HEK293 (cell line): ENCODE data around the gene COASY.

Source experiments
- CTCF ChIA-PET: fragments of 350-600 bp; formaldehyde crosslinking; extraction: SDS; loops from one replicate; lab custom pipeline; 2021; ENCODE audit warnings: antibody characterized with exemption; lab: Yijun Ruan, JAX
- POLR2A ChIA-PET: fragments of 300-600 bp; formaldehyde crosslinking; extraction: SDS; loops from one replicate; lab custom pipeline; 2020; ENCODE audit warnings: antibody characterized with exemption, inconsistent platforms; lab: Yijun Ruan, JAX
- H3K27ac ChIP-seq: fragments of 200-500 bp; sonication (Bioruptor generic); 2 replicates; pipeline ENCODE4 v1.5.1; 2014; ENCODE audit warnings: low read depth, low read length, control low read depth, inconsistent platforms; ENCODE audit errors: extremely low read depth
- H3K36me3 ChIP-seq, 2 experiments: fragments of 200-500 bp in 1 of 2; sonication (Bioruptor generic) in 1 of 2; 1 replicate in 1 of 2; 2 replicates in 1 of 2; pipeline ENCODE4 v1.5.1; 2014 to 2017; ENCODE audit warnings: inconsistent platforms in 2 of 2, low read length in 2 of 2; ENCODE audit not compliant: control insufficient read depth in 2 of 2, insufficient read depth in 1 of 2
- H3K4me1 ChIP-seq: fragments of 200-500 bp; sonication (Bioruptor generic); 2 replicates; pipeline ENCODE4 v1.5.1; 2014; ENCODE audit warnings: mild to moderate bottlenecking, low read length, inconsistent platforms; ENCODE audit not compliant: control insufficient read depth, insufficient read depth
- H3K4me3 ChIP-seq: 2 replicates; pipeline ENCODE4 v1.5.1; 2011; ENCODE audit warnings: low read depth, mild to moderate bottlenecking, control low read depth, low read length, moderate library complexity
- H3K9me3 ChIP-seq: fragments of 200-500 bp; sonication (Bioruptor generic); 2 replicates; pipeline ENCODE4 v1.5.1; 2014; ENCODE audit warnings: low read depth, low read length, inconsistent platforms; ENCODE audit not compliant: control insufficient read depth, insufficient read depth
- EGR2 ChIP-seq: fragments of 450-650 bp; formaldehyde crosslinking; IDR thresholded peaks from 2 replicates; pipeline ENCODE4 v1.5.1; 2016; ENCODE audit warnings: low read depth, missing biosample characterization, missing genetic modification characterization
- HOXC10 ChIP-seq: sonication (generic); formaldehyde crosslinking; IDR thresholded peaks from 2 replicates; pipeline ENCODE4 v1.8.1; 2023; ENCODE audit warnings: mild to moderate bottlenecking, missing genetic modification reagents
- IKZF3 ChIP-seq: fragments of 450-650 bp; IDR thresholded peaks from 2 replicates; pipeline ENCODE4 v1.5.0; 2018; ENCODE audit warnings: missing biosample characterization, mild to moderate bottlenecking, missing genetic modification characterization, moderate library complexity
- KLF16 ChIP-seq: fragments of 450-650 bp; formaldehyde crosslinking; IDR thresholded peaks from 2 replicates; pipeline ENCODE4 v1.5.1; 2017; ENCODE audit warnings: missing biosample characterization, missing genetic modification characterization
- OSR2 ChIP-seq: fragments of 450-650 bp; formaldehyde crosslinking; IDR thresholded peaks from 2 replicates; pipeline ENCODE4 v1.5.1; 2016; ENCODE audit warnings: missing biosample characterization, missing genetic modification characterization
- PRDM2 ChIP-seq: fragments of 450-650 bp; formaldehyde crosslinking; IDR thresholded peaks from 2 replicates; pipeline ENCODE4 v1.5.1; 2016; ENCODE audit warnings: missing biosample characterization, missing genetic modification characterization, borderline replicate concordance
- SCRT2 ChIP-seq: fragments of 450-650 bp; formaldehyde crosslinking; IDR thresholded peaks from 2 replicates; pipeline ENCODE4 v1.5.1; 2016; ENCODE audit warnings: missing biosample characterization, missing genetic modification characterization
- SETDB1 ChIP-seq: IDR thresholded peaks from one replicate; pipeline ENCODE4 v1.6.1; 2017; ENCODE audit warnings: mild to moderate bottlenecking, low read length, moderate library complexity, mixed read lengths; ENCODE audit not compliant: insufficient read length
- TRIM28 ChIP-seq: IDR thresholded peaks from 2 replicates; pipeline ENCODE4 v1.6.1; 2011; ENCODE audit warnings: low read length, control low read depth, borderline replicate concordance
- YY2 ChIP-seq: fragments of 450-650 bp; formaldehyde crosslinking; IDR thresholded peaks from 2 replicates; pipeline ENCODE4 v1.5.1; 2016; ENCODE audit warnings: missing biosample characterization, missing genetic modification characterization
- ZBTB20 ChIP-seq: fragments of 450-650 bp; formaldehyde crosslinking; IDR thresholded peaks from 2 replicates; pipeline ENCODE4 v1.5.1; 2016; ENCODE audit warnings: missing biosample characterization, missing genetic modification characterization
- ZFP69B ChIP-seq: fragments of 450-650 bp; formaldehyde crosslinking; IDR thresholded peaks from 2 replicates; pipeline ENCODE4 v1.5.1; 2016; ENCODE audit warnings: missing biosample characterization, missing genetic modification characterization
- ZIC2 ChIP-seq: fragments of 450-650 bp; formaldehyde crosslinking; IDR thresholded peaks from 2 replicates; pipeline ENCODE4 v1.5.1; 2016; ENCODE audit warnings: missing biosample characterization, missing genetic modification characterization
- ZNF114 ChIP-seq: fragments of 450-650 bp; formaldehyde crosslinking; IDR thresholded peaks from 2 replicates; pipeline ENCODE4 v1.5.0; 2017; ENCODE audit warnings: missing biosample characterization, missing genetic modification characterization
- ZNF121 ChIP-seq: fragments of 450-650 bp; formaldehyde crosslinking; IDR thresholded peaks from 2 replicates; pipeline ENCODE4 v1.5.1; 2016; ENCODE audit warnings: missing biosample characterization, missing genetic modification characterization
- ZNF2 ChIP-seq: fragments of 450-650 bp; formaldehyde crosslinking; IDR thresholded peaks from 2 replicates; pipeline ENCODE4 v1.5.1; 2016; ENCODE audit warnings: missing biosample characterization, missing genetic modification characterization
- ZNF362 ChIP-seq: fragments of 450-650 bp; formaldehyde crosslinking; IDR thresholded peaks from 2 replicates; pipeline ENCODE4 v1.5.1; 2016; ENCODE audit warnings: missing biosample characterization, missing genetic modification characterization
- ZNF473 ChIP-seq: fragments of 450-650 bp; formaldehyde crosslinking; IDR thresholded peaks from 2 replicates; pipeline ENCODE4 v1.5.1; 2017; ENCODE audit warnings: missing biosample characterization, missing genetic modification characterization
- ZNF529 ChIP-seq: fragments of 450-650 bp; formaldehyde crosslinking; IDR thresholded peaks from 2 replicates; pipeline ENCODE4 v1.5.1; 2017; ENCODE audit warnings: missing genetic modification characterization, missing biosample characterization; ENCODE audit not compliant: insufficient replicate concordance
- ZNF530 ChIP-seq: fragments of 450-650 bp; formaldehyde crosslinking; IDR thresholded peaks from 2 replicates; pipeline ENCODE4 v1.5.1; 2016; ENCODE audit warnings: low read depth, missing biosample characterization, missing genetic modification characterization
- ZNF600 ChIP-seq: fragments of 450-650 bp; formaldehyde crosslinking; IDR thresholded peaks from 2 replicates; pipeline ENCODE4 v1.5.1; 2016; ENCODE audit warnings: missing biosample characterization, missing genetic modification characterization
- ZNF629 ChIP-seq: fragments of 450-650 bp; formaldehyde crosslinking; IDR thresholded peaks from 2 replicates; pipeline ENCODE4 v1.5.1; 2017; ENCODE audit warnings: missing biosample characterization, missing genetic modification characterization
- ZSCAN16 ChIP-seq: fragments of 450-650 bp; formaldehyde crosslinking; IDR thresholded peaks from 2 replicates; pipeline ENCODE4 v1.5.1; 2016; ENCODE audit warnings: missing biosample characterization, missing genetic modification characterization
- TF ChIP-seq, protein P1 (sequence below): fragments of 450-650 bp; formaldehyde crosslinking; IDR thresholded peaks from 2 replicates; pipeline ENCODE4 v1.5.1; 2016; ENCODE audit warnings: missing biosample characterization, missing genetic modification characterization
- TF ChIP-seq, protein P2 (sequence below): fragments of 450-650 bp; formaldehyde crosslinking; optimal IDR thresholded peaks from 2 replicates; pipeline ENCODE3; 2016; ENCODE audit warnings: missing biosample characterization, mild to moderate bottlenecking, missing genetic modification characterization

COASY gene

DNA sequence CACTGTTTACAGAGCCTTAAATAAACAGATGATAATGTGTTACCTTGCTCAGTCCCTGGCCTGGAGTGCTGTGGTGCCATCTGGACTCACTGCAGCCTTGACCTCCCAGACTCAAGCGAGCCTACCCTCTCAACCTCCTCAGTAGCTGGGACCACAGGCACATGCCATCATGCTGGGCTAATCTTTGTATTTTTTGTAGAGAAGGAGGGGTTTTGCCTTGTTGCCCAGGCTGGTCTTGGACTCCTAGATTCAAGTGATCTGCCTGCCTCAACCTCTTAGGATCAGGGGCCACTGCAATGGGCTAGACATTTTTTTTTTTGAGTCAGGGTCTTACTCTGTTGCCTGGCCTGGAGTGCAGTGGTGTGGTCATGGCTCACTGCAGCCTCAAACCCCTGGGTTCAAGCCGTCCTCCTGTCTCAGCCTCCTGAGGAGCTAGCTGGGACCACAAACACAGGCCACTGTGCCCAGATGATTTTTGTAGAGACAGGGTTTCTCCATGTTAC is 30.9 kb upstream of the COASY start:
- ChIA-PET POLR2A (interaction anchor here (0.6 to 1.9 kb wide), 6 partner anchors 11 to 255 kb away, joined by 3 to 12 read pairs (median 4); partner anchors contain the start of genes CAVIN1 and STAT5B), CTCF (interaction anchor here (0.6 to 3.4 kb wide), 11 partner anchors 11 to 219 kb away, joined by 3 to 22 read pairs (median 5); no protein-coding TSS in a partner anchor)
- TF ChIP-seq ZNF2, result no peak
- no peak for TF ChIP-seq ZNF114 (tag by site-specific recombination)
- peak; percentile 99 for TF ChIP-seq ZSCAN16 (tag by site-specific recombination)
- no peak for TF ChIP-seq ZNF473 (tag by site-specific recombination)
- TF ChIP-seq ZIC2, result peak; percentile 24; the same call in 1 of the 2 replicates
- no peak for TF ChIP-seq SCRT2 (tag by site-specific recombination)
- no peak for TF ChIP-seq ZNF530
- peak; percentile 14 for TF ChIP-seq SETDB1
- TF ChIP-seq, protein P1, sequence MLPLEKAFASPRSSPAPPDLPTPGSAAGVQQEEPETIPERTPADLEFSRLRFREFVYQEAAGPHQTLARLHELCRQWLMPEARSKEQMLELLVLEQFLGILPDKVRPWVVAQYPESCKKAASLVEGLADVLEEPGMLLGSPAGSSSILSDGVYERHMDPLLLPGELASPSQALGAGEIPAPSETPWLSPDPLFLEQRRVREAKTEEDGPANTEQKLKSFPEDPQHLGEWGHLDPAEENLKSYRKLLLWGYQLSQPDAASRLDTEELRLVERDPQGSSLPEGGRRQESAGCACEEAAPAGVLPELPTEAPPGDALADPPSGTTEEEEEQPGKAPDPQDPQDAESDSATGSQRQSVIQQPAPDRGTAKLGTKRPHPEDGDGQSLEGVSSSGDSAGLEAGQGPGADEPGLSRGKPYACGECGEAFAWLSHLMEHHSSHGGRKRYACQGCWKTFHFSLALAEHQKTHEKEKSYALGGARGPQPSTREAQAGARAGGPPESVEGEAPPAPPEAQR (tag by site-specific recombination), result no peak
- no peak for TF ChIP-seq PRDM2 (tag by site-specific recombination)
- no peak for TF ChIP-seq ZFP69B (tag by site-specific recombination)
- peak overlapping the region; percentile 70 for H3K27ac ChIP-seq
- H3K36me3 ChIP-seq, result no peaks in the 10 kb centered on the region
- peaks cover 22% of the 10 kb centered on the region for H3K4me1 ChIP-seq
- H3K9me3 ChIP-seq, result no peaks in the 10 kb centered on the region
- H3K4me3 ChIP-seq, result no peak overlapping the region

GRCh38 chr17:42531455-42532354 is 30.2 kb upstream of the COASY start:
- no peaks in the 10 kb centered on the region for H3K9me3 ChIP-seq
- no peaks in the 10 kb centered on the region for H3K36me3 ChIP-seq
- peaks cover 22% of the 10 kb centered on the region for H3K4me1 ChIP-seq
- peak overlapping the region; percentile 70; the same call in 1 of the 2 replicates for H3K27ac ChIP-seq
- POLR2A ChIA-PET, result interaction anchor here (0.6 to 1.9 kb wide), 4 partner anchors 11 to 256 kb away, joined by 3 to 7 read pairs (median 3); partner anchors contain the start of genes CAVIN1 and STAT5B
- H3K4me3 ChIP-seq, result peak overlapping the region; percentile 37
- CTCF ChIA-PET, result interaction anchor here (0.6 to 3.4 kb wide), 9 partner anchors 12 to 311 kb away, joined by 3 to 22 read pairs (median 5); no protein-coding TSS in a partner anchor
- peak; percentile 80 for TF ChIP-seq IKZF3 (tag by site-specific recombination)
- no peak for TF ChIP-seq ZNF629 (tag by site-specific recombination)
- no peak for TF ChIP-seq YY2 (tag by site-specific recombination)
- no peak for TF ChIP-seq TRIM28
- TF ChIP-seq OSR2 (tag by site-specific recombination), result 0 out of 2 replicates have a peak, but pooled peaks have one; percentile 19
- TF ChIP-seq KLF16 (tag by site-specific recombination), result no peak
- TF ChIP-seq ZNF362 (tag by site-specific recombination), result no peak
- TF ChIP-seq, protein P2, sequence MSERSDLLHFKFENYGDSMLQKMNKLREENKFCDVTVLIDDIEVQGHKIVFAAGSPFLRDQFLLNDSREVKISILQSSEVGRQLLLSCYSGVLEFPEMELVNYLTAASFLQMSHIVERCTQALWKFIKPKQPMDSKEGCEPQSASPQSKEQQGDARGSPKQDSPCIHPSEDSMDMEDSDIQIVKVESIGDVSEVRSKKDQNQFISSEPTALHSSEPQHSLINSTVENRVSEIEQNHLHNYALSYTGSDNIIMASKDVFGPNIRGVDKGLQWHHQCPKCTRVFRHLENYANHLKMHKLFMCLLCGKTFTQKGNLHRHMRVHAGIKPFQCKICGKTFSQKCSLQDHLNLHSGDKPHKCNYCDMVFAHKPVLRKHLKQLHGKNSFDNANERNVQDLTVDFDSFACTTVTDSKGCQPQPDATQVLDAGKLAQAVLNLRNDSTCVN (tag by site-specific recombination), result peak; percentile 44
- no peak for TF ChIP-seq ZNF121 (tag by site-specific recombination)
- no peak for TF ChIP-seq HOXC10 (CRISPR knock-in tag)
- TF ChIP-seq ZBTB20 (tag by site-specific recombination), result no peak
- peak; percentile 57 for TF ChIP-seq ZNF600 (tag by site-specific recombination)
- TF ChIP-seq ZNF529 (tag by site-specific recombination), result no peak
- no peak for TF ChIP-seq EGR2 (tag by site-specific recombination)
